ENCODE results near the gene KLHL11.

Gene KLHL11

DNA sequence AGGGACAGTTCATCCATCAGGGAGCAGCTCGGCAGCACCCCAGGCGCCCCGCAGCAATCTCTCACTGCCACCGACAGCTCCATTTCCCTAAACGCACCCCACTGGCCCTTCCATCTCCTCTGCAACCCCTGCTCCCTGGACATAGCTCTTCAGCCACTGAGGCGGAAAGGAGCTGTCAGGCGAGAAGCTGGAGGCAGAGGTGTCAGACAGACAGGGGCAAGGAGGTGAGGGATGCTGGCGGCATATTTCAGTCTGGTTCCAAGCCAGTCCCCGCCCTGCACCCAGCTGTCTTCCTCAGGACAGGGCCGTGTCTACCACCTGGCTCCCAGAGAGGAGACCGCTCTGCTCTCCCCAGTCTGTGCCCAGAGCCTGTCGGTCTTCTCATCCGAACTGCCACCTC is 43.9 kb upstream of the KLHL11 start:
- TF ChIP-seq, protein P1, sequence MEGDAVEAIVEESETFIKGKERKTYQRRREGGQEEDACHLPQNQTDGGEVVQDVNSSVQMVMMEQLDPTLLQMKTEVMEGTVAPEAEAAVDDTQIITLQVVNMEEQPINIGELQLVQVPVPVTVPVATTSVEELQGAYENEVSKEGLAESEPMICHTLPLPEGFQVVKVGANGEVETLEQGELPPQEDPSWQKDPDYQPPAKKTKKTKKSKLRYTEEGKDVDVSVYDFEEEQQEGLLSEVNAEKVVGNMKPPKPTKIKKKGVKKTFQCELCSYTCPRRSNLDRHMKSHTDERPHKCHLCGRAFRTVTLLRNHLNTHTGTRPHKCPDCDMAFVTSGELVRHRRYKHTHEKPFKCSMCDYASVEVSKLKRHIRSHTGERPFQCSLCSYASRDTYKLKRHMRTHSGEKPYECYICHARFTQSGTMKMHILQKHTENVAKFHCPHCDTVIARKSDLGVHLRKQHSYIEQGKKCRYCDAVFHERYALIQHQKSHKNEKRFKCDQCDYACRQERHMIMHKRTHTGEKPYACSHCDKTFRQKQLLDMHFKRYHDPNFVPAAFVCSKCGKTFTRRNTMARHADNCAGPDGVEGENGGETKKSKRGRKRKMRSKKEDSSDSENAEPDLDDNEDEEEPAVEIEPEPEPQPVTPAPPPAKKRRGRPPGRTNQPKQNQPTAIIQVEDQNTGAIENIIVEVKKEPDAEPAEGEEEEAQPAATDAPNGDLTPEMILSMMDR (IDR thresholded peaks at IDR 0.05; ENCODE audit: low read depth, low read length) = no peak
- no peak overlapping the region for H3K4me3 ChIP-seq (ENCODE audit: low read depth, low read length)
- in situ Hi-C loops (cut with HindIII; ENCODE audit: low sequenced_read_pairs) = no loop called here
- no peak for DNase-seq (ENCODE audit: low read depth, low spot score)

DNA sequence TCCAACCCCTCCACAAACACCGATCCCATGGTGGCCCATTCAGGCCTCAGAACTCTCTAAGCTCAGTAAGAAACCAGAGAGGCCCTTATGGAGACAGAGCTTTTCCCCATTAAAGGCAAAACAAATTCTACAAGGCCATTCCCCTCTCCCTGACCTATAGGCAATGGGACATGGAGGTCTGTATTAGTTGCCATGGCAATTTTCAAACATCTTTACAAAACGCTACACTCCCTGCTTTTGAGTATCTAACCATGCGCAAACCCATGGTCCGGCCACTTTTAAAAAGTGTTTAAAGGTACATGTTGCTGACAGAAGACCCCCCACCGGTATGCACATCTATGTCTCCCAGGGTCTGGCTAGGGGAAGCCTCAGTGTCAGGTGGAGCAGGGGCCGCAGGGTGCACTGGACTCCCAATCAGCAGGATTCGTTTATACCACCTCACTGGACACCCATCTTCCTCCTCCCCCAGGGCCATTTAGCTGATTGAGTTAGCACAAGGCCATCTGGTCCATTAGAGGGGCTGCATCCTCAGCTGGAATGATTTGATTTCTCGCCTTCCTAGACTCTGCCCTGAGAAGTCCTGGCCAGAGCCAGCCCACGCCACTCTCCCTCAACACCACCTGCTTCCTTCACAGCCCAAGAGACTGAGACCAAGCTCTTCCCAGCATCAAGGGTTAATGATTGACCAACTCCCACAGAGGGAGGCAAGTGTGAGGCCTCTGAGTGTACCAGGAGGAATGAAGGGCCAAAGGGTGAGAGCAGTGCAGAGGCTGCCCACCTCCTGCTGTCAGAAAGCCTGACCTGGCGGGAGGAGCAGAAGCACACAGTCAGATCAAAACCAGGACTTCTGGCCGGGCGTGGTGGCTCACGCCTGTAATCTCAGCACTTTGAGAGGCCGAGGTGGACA is 42.7 kb upstream of the KLHL11 start:
- no peak overlapping the region for H3K4me3 ChIP-seq (ENCODE audit: low read depth, low read length)
- DNase-seq (ENCODE audit: low read depth, low spot score) = peak; percentile 38
- TF ChIP-seq, protein P1 (IDR thresholded peaks at IDR 0.05; ENCODE audit: low read depth, low read length) = no peak
- in situ Hi-C loops (cut with HindIII; ENCODE audit: low sequenced_read_pairs) = no loop called here

DNA sequence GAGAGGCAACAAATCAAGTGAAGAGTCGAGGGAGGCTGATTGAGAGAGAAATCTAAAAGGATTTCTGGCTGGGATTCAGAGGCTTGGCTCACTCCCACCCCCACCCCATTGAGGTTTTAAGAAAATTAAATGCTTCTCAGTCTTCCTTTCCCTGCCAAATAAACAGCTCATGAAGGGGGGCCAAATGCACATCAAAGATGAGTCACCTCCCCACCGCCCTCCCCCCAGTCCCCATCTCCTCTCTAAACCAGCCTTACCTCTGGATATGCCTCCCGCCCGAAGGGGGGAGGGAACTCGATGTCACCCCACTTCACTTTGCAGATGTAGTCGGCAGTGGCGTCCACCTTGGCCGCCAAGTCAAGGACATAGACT is 41.9 kb upstream of the KLHL11 start:
- DNase-seq (ENCODE audit: low read depth, low spot score) = peak; percentile 92
- in situ Hi-C loops (cut with HindIII; ENCODE audit: low sequenced_read_pairs) = no loop called here
- H3K4me3 ChIP-seq (ENCODE audit: low read depth, low read length) = no peak overlapping the region
- TF ChIP-seq, protein P1 (IDR thresholded peaks at IDR 0.05; ENCODE audit: low read depth, low read length) = no peak

DNA sequence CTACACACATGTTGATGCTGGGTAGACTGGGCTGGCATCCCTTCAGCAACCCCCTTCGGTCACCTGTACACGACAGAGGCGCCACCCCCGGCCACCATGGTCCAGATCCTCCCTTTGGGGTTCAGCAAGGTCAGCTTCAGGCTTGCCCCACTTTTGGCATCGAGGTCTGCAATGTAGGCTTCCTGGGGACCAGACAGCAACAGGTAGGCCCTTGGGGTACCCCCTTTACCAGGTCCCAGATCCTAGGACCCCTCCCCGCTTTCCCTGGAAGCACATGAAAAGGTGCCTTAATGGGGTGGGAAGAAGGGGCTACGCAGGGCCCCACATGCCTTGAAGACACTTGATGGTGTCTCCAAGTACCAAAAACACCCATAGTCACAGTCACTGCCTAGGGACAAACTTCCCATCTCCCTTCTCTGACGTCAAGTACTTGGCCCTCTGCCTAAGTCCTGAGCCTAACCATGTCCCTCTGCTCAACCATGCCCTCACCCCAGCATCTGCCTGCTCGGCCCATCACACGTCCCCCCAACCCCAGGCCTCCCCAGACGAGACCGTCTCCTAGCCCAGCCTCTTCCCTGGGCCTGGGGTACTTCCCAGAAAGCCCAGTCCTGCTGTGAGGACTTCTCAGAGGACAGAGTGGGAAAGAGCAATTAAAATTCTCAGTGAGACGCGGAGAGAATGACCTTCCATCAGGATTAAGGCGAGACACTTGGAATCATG is 41.4 kb upstream of the KLHL11 start:
- H3K4me3 ChIP-seq (ENCODE audit: low read depth, low read length) = no peak overlapping the region
- DNase-seq (ENCODE audit: low read depth, low spot score) = no peak
- TF ChIP-seq, protein P1 (IDR thresholded peaks at IDR 0.05; ENCODE audit: low read depth, low read length) = no peak
- in situ Hi-C loops (cut with HindIII; ENCODE audit: low sequenced_read_pairs) = no loop called here

DNA sequence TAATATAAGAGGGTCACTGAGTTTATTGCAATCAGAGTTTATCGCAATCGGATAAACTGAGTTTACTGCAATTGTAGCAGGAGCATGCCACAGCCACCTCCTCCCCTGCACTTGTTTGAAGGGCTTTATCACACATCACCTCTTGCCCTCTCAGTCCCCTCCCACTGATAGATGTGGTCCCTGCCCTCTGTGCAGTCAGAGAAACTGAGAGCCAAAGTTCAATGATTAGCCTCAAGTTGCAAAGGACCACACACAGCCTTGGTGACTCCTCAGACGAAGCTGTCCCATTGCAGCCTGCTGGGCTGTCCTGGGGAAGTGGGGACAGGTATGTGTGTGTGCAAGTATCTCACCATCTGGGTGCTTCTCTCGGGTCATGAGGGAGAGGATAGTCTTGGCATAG is 39.9 kb upstream of the KLHL11 start:
- no peak for DNase-seq (ENCODE audit: low read depth, low spot score)
- in situ Hi-C loops (cut with HindIII; ENCODE audit: low sequenced_read_pairs) = no loop called here
- H3K4me3 ChIP-seq (ENCODE audit: low read depth, low read length) = no peak overlapping the region
- TF ChIP-seq, protein P1 (IDR thresholded peaks at IDR 0.05; ENCODE audit: low read depth, low read length) = no peak

DNA sequence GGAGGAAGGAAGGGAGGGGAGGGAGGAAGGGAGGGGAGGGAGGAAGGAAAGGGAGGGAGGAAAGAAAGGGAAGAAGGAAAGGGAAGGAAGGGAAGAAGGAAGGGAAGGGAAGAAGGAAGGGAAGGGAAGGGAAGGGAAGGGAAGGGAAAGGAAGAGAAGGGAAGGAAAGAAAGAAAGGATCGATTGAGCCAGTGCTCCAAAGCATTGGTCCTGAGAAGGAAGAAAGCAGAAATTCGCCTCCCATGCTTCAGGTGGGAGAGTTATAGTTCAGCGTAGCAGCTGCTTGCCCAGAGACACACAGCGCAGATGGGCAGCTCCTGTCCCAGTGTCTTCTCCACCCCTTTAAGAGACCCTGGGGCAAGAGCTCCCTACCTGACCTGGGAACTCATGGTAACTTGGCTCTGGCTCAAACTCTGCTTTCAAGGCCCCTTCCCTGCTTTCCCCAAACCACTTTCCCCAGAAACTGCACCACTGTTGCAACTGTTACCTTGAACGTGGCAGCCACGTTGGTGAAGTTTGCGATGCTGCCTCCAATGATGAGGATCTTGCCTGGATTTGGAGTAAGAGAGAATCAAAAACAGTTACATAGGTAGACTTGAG is 39.1 kb upstream of the KLHL11 start:
- TF ChIP-seq, protein P1 (IDR thresholded peaks at IDR 0.05; ENCODE audit: low read depth, low read length) = no peak
- no peak for DNase-seq (ENCODE audit: low read depth, low spot score)
- in situ Hi-C loops (cut with HindIII; ENCODE audit: low sequenced_read_pairs) = no loop called here

More for the DNA sequence above, 39.1 kb upstream of the KLHL11 start:
- no peak overlapping the region for H3K4me3 ChIP-seq (ENCODE audit: low read depth, low read length)
